Urothelium cell line (cell line): ENCODE measurements around the gene NAGLU.

Experiments
- DNase-seq: peaks from one replicate; pipeline ENCODE4 v3.0.0; 2011; ENCODE audit warnings: low spot score, mixed read lengths
- FAIRE-seq: peaks from 2 replicates; lab custom pipeline; 2011; peaks lifted over from hg19 to GRCh38; lab: Jason Lieb, UNC

The NAGLU gene

GRCh38 chr17:42536048-42536371 lies at the start of gene NAGLU:
TSS of gene NAGLU (plus strand) at chr17:42536241. CDS start at chr17:42536273, 32 bp downstream.
- peak; percentile 98 for DNase-seq
- no peak for FAIRE-seq

DNA sequence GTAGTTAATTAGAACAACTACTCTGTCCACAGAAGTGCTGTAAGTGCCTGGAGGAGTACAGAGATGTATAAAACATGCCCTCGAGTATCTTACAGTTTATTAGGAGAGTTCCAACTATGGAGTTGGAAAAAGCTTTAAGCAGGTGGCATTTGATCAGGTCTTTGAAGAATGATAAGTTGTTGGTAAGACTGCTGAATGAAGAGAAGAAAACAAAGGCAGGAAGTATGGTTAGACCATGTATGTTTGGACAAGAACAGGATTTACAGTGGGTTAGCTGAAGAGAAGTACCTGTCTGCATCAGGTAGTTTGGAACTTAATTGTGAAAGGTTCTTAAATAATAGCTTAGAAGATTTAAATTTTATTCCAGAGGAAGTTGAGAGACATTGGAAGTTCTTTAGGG lies 48.0 kb upstream of the NAGLU start:
- no peak for DNase-seq
- no peak for FAIRE-seq

DNA sequence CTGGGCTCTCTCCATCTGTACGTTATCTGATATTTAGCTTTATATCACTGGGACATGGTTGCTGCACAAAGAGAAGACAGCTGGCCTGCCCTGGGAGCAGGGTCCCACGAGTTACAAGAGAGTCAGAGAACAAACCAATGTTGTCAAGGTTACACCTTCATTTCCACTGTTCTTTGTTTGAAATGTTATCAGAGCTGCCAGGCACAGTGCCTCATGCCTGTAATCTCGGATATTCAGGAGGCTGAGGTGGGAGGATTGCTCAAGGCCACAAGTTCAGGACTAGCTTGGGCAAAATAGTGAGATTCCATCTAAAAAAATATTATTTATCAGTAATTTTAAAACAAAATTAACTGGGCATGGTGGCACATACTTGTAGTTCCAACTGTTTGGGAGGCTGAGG lies 42.7 kb upstream of the NAGLU start:
- FAIRE-seq (no peak), DNase-seq (no peak)

GRCh38 chr17:42494673-42495072 lies 41.4 kb upstream of the NAGLU start:
- no peak for FAIRE-seq
- DNase-seq = no peak

DNA sequence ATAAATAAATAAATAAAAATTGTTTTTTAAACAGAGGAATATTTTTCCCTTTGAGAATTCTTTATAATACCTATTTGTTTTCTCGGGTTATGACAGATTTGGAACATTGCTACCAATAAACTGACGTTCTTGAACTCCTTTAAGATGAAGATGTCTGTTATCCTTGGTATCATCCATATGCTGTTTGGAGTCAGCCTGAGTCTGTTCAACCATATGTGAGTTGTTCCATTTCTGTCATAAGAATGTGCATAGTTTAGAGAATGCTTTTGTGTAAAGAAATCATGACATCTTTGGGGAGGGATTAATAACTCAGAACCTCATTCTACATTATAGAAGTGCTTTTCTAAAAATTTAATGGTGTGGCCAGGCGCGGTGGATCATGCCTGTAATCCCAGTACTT lies 37.2 kb upstream of the NAGLU start:
- FAIRE-seq (no peak), DNase-seq (no peak)

DNA sequence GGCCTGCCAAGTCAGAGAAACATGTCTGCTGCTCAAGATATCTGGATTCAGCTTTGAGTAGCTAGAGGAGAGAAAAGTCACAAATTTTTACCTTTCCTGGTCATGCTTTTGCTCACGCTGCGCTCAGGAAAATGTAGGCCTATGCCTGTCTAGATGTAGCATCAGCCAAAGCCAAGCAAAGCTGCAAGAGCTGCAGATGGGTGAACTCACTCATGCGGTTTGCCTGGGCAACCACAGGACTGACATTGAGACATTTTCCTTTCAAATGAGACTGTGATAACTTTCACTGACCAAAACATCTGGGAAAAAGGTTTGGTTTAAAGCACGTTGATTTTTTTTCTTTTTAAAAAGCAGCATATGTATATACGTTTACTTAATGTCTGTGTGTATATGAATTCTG lies 34.0 kb upstream of the NAGLU start:
- FAIRE-seq (no peak), DNase-seq (no peak)

DNA sequence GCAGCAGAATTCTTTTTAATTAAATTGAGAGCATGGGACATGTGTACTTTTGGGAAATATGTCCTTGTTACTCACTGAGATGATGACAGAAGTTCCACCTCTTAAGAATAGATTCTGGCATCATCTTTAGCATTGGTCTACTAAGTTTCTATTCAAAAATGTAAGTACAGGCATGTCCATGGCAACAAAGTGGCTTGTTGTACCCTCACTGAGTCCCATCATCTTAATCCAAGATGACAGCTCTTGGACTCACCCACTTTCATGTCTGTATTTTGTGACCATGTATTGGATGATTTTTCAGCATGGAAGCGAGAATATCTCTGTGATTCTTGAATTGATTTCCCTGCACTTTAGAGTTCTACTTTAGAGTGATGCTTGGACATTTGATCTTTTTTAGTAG lies 33.1 kb upstream of the NAGLU start:
- no peak for DNase-seq
- FAIRE-seq = no peak

- FAIRE-seq = no peak
- no peak for DNase-seq
Observed at GRCh38 chr17:42507671-42508070, 28.4 kb upstream of the NAGLU start.

GRCh38 chr17:42508426-42509165 lies 27.4 kb upstream of the NAGLU start:
- DNase-seq (no peak), FAIRE-seq (no peak)

- DNase-seq = no peak
- FAIRE-seq = no peak
Observed at GRCh38 chr17:42509409-42509808, 26.6 kb upstream of the NAGLU start.

DNA sequence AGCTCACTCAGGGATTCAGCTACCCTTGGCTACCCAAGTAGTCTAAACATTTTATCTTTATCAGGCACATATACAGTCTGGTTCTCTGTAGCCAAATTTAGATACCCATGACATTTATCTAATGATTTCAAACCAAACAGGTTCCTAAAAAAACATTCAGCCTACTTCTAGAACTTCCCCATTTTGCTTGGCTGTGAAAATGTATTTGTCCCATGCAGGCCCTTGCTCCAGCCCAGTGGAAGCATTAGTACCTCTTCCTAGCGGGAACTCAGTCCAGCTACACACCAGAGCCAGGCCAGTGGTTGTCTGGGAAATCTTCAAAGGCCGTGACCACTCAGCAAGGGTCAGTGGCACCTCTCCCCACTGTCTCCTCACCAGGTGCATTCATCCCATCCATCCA lies 26.2 kb upstream of the NAGLU start:
- FAIRE-seq = no peak

DNA sequence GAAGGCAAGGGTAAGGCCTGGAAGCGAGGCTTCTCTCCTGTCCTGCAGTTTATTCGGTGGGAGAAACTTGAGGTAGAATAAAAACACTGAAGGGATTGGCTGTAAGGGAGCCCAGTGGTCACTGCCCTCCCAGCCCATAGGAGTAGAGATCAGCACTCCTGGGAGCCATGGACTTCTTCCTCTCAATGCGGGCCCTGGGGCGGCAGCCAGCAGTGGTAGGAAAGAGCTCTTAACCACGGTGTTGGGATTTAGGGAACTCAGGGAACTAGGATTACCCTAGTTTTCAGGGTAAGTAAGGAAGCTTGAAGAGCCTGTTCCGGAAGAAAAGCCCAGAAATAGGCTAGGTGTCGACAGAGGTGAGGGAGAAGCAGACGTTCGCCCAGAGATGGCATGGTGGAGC lies 23.8 kb upstream of the NAGLU start:
- FAIRE-seq (no peak), DNase-seq (no peak)

More for the DNA sequence above, 26.2 kb upstream of the NAGLU start:
- no peak for DNase-seq

- DNase-seq (no peak), FAIRE-seq (no peak)
Observed at GRCh38 chr17:42512733-42513251, 23.2 kb upstream of the NAGLU start.

DNA sequence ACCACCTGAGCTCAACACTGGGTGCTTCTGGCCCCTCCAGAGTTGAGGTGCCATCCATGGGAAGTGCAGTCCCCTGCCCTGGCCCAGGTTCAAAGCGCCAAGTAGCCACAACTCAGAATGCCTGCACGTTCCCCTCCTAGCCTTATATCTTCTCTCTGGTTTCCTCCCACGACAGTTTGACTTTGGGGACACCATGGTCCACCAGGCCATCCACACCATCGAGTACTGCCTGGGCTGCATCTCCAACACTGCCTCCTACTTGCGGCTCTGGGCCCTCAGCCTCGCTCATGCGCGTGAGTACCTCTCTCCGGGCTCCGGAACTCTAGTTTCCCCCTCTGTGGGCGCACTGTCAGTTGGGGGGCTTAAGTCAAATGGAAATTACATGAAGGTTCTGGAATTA lies 22.4 kb upstream of the NAGLU start:
- DNase-seq (no peak), FAIRE-seq (peak; percentile 13)

DNA sequence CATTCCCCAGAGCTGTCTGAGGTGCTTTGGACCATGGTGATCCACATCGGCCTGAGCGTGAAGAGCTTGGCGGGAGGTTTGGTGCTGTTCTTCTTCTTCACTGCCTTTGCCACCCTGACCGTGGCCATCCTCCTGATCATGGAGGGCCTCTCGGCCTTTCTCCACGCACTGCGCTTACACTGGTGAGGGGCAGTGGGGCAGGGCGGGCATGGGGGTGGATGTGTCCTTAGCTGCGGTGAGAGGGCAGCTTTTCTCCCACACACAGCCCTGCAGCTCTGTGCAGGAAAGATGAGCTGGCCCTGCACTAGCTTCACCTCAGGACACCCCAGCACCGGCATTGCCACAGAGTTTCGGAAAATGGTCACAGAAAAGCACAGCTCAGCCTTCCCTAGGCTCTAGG lies 21.8 kb upstream of the NAGLU start:
- no peak for DNase-seq
- FAIRE-seq = no peak

GRCh38 chr17:42514867-42515266 lies 21.2 kb upstream of the NAGLU start:
- FAIRE-seq (no peak), DNase-seq (no peak)

DNA sequence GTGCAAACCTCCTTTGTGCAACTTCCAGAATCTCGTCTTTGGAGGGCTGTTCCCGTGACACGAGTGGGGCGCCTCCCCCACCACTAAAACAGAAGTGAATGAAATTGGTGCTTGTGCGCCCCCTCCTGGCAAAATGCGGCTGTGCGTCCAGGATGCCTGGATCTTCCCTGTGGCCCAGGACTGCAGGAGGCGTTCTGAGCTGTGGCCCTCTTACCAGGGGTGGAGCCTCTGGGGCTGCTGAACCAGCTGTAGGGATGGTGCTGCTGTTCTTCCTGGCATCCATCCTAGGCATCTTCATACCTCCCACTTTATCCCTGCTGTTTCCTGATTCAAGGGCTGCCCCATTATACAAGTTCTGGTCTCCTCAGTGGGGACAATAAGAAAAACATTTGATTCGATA lies 18.5 kb upstream of the NAGLU start:
- FAIRE-seq (peak; percentile 44), DNase-seq (peak; percentile 95)

DNA sequence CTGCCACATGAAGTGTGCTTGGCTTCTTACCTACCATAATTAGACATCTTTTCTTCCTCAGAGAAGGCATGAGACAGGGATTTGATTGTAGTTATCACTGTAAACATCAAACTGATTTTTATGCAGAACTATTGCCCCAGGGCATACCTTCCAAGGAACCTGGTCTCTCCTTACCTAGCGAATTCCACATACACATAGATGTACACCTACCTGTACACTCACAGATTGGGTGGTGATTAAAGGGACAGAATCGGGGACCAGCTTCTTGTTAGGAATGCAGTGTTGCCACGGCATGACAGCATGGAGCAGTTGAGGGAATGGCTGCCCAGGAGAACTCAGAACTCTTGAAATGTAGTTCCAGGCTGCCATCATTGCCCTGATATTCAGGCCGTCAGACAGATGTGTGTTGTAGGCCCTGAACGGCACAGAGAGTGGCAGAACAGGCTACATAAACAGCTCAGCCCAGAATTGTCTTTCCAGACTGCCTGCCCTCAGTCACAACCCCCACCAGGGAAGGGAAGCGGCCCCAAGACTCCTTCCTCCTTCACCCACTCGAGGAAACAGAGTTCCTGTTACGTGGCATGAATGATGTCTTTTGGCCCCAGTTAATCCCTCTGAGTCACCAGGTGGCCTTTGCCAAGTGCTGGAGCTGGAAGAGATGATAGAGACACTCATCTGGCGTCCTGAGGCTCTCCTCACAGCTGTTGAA lies 17.8 kb upstream of the NAGLU start:
- peak; percentile 81 for DNase-seq
- no peak for FAIRE-seq

GRCh38 chr17:42518755-42519545 lies 17.1 kb upstream of the NAGLU start:
- FAIRE-seq = peak; percentile 65
- no peak for DNase-seq

DNA sequence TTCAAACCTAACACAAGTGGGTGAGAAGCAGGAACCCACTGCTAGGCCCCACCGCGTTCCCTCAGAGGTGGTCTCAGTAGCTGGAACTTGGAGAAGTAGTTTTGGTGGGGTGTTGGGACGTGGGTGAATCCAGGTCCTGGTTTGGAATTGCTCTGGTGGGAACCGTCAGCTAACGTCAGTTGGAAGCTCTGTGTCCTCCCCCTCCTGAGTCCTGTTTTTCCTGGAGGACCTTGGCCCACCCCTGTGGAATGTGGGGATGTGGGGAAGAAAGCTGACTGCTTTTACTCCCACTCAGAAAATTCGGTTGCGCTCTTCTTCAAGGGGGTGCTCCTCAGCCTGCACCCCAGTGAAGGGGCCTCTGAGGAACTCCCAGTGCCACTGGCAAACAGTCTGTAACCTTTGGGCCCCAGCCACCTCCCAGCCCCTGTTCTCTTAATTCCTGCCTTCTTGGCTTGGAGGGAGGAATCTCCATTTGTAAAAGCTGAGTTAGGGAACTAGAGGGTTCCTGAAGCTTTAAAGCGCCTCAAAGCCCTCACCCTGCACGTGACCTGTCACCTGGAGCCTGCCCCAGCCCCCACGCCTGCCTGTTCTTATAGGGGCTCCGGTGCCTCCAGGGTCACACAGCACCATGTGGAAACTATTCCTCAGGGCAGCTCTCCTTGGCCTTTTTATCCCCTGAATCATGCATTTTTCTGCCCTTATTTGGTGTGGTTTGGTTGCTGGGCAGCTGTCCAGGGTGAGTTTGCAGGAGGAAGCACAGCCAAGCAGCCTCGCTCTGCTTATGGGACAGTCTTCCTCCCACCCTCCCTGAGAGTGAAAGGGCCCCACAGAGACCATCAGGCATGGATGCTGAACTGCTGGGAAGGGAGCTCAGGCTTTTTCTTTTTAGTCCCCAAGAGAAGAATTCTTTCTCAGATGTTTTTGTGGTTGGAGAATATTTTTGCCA lies 16.2 kb upstream of the NAGLU start:
- DNase-seq (peak; percentile 90), FAIRE-seq (peak; percentile 44)
